ENCODE data around the gene IFITM1.

- TF ChIP-seq EZH2 (IDR thresholded peaks at IDR 0.05; ENCODE audit: borderline replicate concordance, low read length) (no peak), CTCF (conservative IDR thresholded peaks at IDR 0.05 in 1 of 2, IDR thresholded peaks at IDR 0.05 in 1 of 2; ENCODE audit: extremely low read depth in 1 of 2, insufficient read depth in 1 of 2, low read depth in 1 of 2, low read length in 2 of 2) (no peak)
Observed at GRCh38 chr11:291281-292210, 22.3 kb upstream of the IFITM1 start.
